Measurements from ENCODE around the gene ZNF41. TPM values are rescaled to one million over a fixed set of nuclear protein-coding genes. Genes with fewer than 3 reads are reported as not detected.

Gene ZNF41
- total and polyA plus RNA-seq, 2 of the 13 experiments (the other 11 are each of a cell fraction or from before 2014, with no cell fraction given), result 2.3 to 3.9 TPM

DNA sequence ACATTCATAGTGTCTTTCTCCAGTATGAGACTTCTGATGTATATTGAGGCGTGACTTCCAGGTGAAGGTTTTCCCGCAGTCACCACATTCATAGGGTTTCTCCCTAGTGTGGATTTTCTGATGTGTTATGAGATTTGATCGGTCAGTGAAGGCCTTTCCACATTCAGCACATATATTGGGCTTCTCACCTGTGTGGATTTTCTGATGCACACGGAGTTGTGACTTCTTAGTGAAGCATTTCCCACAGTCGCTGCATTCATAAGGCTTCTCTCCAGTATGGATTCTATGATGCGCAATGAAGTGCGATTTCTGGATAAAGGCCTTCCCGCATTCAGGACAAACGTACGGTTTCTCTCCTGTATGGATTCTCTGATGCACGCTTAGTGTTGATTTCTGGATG lies 35.4 kb downstream of the ZNF41 start:
- Histone ChIP-seq H3K27ac (ENCODE audit: extremely low read length, insufficient read depth, low read length) (no peak overlapping the region), H3K36me3 (replicated peaks in 1 of 2; ENCODE audit: control insufficient read depth in 1 of 2, insufficient read depth in 2 of 2, low read length in 2 of 2) (peaks cover 0 to 3% of the 10 kb centered on the region in 2 experiments; a peak in 1 of 5 replicates), H4K20me1 (ENCODE audit: insufficient read depth, low read length) (no peaks in the 10 kb centered on the region), H3K9me3 (ENCODE audit: low read length) (peaks cover 7% of the 10 kb centered on the region), H3K9ac (ENCODE audit: insufficient read depth, low read depth, low read length) (no peak overlapping the region), H3K79me2 (ENCODE audit: insufficient read depth, low read length) (no peaks in the 10 kb centered on the region), H3K4me2 (ENCODE audit: low read depth, low read length) (no peak overlapping the region), H3K27me3 (ENCODE audit: control insufficient read depth in 1 of 2, insufficient read depth in 2 of 2, low read length in 2 of 2) (no peaks in the 10 kb centered on the region), H2AFZ (ENCODE audit: low read length) (no peak overlapping the region), H3K4me3 (replicated peaks in 1 of 3; ENCODE audit: insufficient read depth in 1 of 3, low read depth in 2 of 3, low read length in 3 of 3) (no peak overlapping the region), H3K4me1 (ENCODE audit: insufficient read depth, low read length) (no peaks in the 10 kb centered on the region)
- DNase-seq (ENCODE audit: low spot score), result no peak
- intact Hi-C loops (cut with micrococcal nuclease; ENCODE audit: unreplicated experiment) (no loop called here), in situ Hi-C loops (cut with HindIII; ENCODE audit: extremely low pct_ligation_motif_present, low pct_unique_long_range_greater_than_20kb) (no loop called here)
- WGBS (ENCODE audit: low lambda C conversion rate), result 98% methylated on average over 9 of the region's 11 CpGs
- ChIA-PET POLR2A (no interaction called here), CTCF (ENCODE audit: low intra/inter-chr PET ratio, low total read pairs) (no interaction called here)
- ATAC-seq, result no peak
- FAIRE-seq, result no peak
- TF ChIP-seq, protein P1, sequence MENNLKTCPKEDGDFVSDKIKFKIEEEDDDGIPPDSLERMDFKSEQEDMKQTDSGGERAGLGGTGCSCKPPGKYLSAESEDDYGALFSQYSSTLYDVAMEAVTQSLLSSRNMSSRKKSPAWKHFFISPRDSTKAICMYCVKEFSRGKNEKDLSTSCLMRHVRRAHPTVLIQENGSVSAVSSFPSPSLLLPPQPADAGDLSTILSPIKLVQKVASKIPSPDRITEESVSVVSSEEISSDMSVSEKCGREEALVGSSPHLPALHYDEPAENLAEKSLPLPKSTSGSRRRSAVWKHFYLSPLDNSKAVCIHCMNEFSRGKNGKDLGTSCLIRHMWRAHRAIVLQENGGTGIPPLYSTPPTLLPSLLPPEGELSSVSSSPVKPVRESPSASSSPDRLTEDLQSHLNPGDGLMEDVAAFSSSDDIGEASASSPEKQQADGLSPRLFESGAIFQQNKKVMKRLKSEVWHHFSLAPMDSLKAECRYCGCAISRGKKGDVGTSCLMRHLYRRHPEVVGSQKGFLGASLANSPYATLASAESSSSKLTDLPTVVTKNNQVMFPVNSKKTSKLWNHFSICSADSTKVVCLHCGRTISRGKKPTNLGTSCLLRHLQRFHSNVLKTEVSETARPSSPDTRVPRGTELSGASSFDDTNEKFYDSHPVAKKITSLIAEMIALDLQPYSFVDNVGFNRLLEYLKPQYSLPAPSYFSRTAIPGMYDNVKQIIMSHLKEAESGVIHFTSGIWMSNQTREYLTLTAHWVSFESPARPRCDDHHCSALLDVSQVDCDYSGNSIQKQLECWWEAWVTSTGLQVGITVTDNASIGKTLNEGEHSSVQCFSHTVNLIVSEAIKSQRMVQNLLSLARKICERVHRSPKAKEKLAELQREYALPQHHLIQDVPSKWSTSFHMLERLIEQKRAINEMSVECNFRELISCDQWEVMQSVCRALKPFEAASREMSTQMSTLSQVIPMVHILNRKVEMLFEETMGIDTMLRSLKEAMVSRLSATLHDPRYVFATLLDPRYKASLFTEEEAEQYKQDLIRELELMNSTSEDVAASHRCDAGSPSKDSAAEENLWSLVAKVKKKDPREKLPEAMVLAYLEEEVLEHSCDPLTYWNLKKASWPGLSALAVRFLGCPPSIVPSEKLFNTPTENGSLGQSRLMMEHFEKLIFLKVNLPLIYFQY (CRISPR knock-in tag; IDR thresholded peaks at IDR 0.05; ENCODE audit: borderline replicate concordance), result no peak
- TF ChIP-seq HOXA9 (CRISPR knock-in tag; IDR thresholded peaks at IDR 0.05; ENCODE audit: borderline replicate concordance) (no peak), ZNF382 (CRISPR knock-in tag; IDR thresholded peaks at IDR 0.05; ENCODE audit: borderline replicate concordance) (no peak), CENPX (CRISPR knock-in tag; IDR thresholded peaks at IDR 0.05) (no peak)
- BruUV-seq (replicated peaks), result no TSS peak

DNA sequence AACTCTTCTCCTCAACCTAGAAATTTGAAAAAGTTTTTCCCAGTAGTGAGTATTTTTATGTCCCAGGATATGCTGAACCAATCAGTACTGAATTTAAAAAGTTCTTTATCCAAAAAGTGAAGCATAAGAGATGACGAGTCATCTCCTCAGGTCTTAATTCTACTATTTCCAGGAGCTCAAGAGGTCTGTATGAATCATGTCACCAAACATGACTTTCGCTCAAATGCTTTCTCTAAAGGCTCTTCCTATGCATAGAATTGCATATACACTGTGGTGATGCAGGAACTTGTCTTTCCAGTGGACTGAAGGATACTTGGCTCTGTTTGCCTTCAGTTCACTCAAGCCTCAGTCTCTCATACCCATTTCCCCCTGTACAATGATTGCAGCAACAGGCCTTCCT lies 36.1 kb downstream of the ZNF41 start:
- 100% methylated on average over 2 of the region's 2 CpGs for WGBS (ENCODE audit: low lambda C conversion rate)
- TF ChIP-seq, protein P2, sequence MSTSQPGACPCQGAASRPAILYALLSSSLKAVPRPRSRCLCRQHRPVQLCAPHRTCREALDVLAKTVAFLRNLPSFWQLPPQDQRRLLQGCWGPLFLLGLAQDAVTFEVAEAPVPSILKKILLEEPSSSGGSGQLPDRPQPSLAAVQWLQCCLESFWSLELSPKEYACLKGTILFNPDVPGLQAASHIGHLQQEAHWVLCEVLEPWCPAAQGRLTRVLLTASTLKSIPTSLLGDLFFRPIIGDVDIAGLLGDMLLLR (CRISPR knock-in tag; IDR thresholded peaks at IDR 0.05), result no peak
- no peak for TF ChIP-seq ZBTB38 (CRISPR knock-in tag; IDR thresholded peaks at IDR 0.05)
- no peak for TF ChIP-seq JUNB (CRISPR knock-in tag; IDR thresholded peaks at IDR 0.05; ENCODE audit: borderline replicate concordance)
- TF ChIP-seq ZNF558 (CRISPR knock-in tag; IDR thresholded peaks at IDR 0.05; ENCODE audit: borderline replicate concordance), result no peak
- TF ChIP-seq ZNF256 (CRISPR knock-in tag; conservative IDR thresholded peaks at IDR 0.05), result no peak
- TF ChIP-seq SNRNP70 (IDR thresholded peaks at IDR 0.05; ENCODE audit: low read depth, low read length), result no peak
- TF ChIP-seq MIER3 (CRISPR knock-in tag; IDR thresholded peaks at IDR 0.05; ENCODE audit: borderline replicate concordance), result no peak
- TF ChIP-seq, protein P3, sequence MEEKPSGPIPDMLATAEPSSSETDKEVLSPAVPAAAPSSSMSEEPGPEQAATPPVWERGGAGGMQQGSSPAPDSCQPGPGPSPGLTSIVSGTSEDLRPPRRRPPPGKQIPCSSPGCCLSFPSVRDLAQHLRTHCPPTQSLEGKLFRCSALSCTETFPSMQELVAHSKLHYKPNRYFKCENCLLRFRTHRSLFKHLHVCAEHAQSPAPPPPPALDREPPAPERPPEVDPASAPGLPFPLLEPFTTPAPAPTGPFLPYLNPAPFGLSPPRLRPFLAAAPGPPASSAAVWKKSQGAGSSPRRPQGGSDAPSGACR (CRISPR knock-in tag; IDR thresholded peaks at IDR 0.05), result no peak

More for the DNA sequence above, 36.1 kb downstream of the ZNF41 start:
- Histone ChIP-seq H3K36me3 (replicated peaks in 1 of 2; ENCODE audit: control insufficient read depth in 1 of 2, insufficient read depth in 2 of 2, low read length in 2 of 2) (peaks cover 0 to 3% of the 10 kb centered on the region in 2 experiments; a peak in 1 of 5 replicates), H3K4me2 (ENCODE audit: low read depth, low read length) (no peak overlapping the region), H3K9ac (ENCODE audit: insufficient read depth, low read depth, low read length) (no peak overlapping the region), H2AFZ (ENCODE audit: low read length) (no peak overlapping the region), H3K27me3 (ENCODE audit: control insufficient read depth in 1 of 2, insufficient read depth in 2 of 2, low read length in 2 of 2) (no peaks in the 10 kb centered on the region), H3K27ac (ENCODE audit: extremely low read length, insufficient read depth, low read length) (no peak overlapping the region), H3K9me3 (ENCODE audit: low read length) (peaks cover 7% of the 10 kb centered on the region), H3K4me3 (replicated peaks in 1 of 3; ENCODE audit: insufficient read depth in 1 of 3, low read depth in 2 of 3, low read length in 3 of 3) (no peak overlapping the region), H3K79me2 (ENCODE audit: insufficient read depth, low read length) (no peaks in the 10 kb centered on the region), H3K4me1 (ENCODE audit: insufficient read depth, low read length) (no peaks in the 10 kb centered on the region), H4K20me1 (ENCODE audit: insufficient read depth, low read length) (no peaks in the 10 kb centered on the region)
- intact Hi-C loops (cut with micrococcal nuclease; ENCODE audit: unreplicated experiment), result no loop called here
- in situ Hi-C loops (cut with HindIII; ENCODE audit: extremely low pct_ligation_motif_present, low pct_unique_long_range_greater_than_20kb), result no loop called here
- BruUV-seq (replicated peaks), result no TSS peak
- POLR2A ChIA-PET, result no interaction called here
- ATAC-seq (no peak), FAIRE-seq (no peak), DNase-seq (ENCODE audit: low spot score) (no peak)
- CTCF ChIA-PET (ENCODE audit: low intra/inter-chr PET ratio, low total read pairs), result no interaction called here
